Thoracic aorta (tissue), 2 donors: ENCODE measurements around the gene RALGAPA2. TPM values are rescaled to one million over a fixed set of nuclear protein-coding genes. Genes with fewer than 3 reads are reported as not detected.

Source experiments
- ATAC-seq: fragments of 150-250 bp; one replicate; pipeline ENCODE4 v1.8.0; 2017; ENCODE audit warnings: low read depth; ENCODE audit not compliant: insufficient number of reproducible peaks, low FRiP score
- DNase-seq: peaks from one replicate; pipeline ENCODE4 v3.0.0-alpha.2; 2020; ENCODE audit warnings: low spot score
- H3K27ac ChIP-seq, 2 donors: fragments of 200-600 bp; sonication (generic); 1 replicate in 1 of 2; 2 replicates in 1 of 2; pipeline ENCODE4 v1.5.1; 2016; ENCODE audit warnings: mild to moderate bottlenecking in 2 of 2, moderate library complexity in 2 of 2
- H3K27me3 ChIP-seq: fragments of 200-600 bp; sonication (generic); replicated peaks from 2 replicates; pipeline ENCODE4 v1.6.0; 2016; ENCODE audit warnings: mild to moderate bottlenecking; ENCODE audit not compliant: insufficient read depth
- H3K36me3 ChIP-seq: fragments of 200-600 bp; sonication (generic); one replicate; pipeline ENCODE4 v1.5.1; 2016
- H3K4me1 ChIP-seq, 2 donors: fragments of 200-600 bp; sonication (generic); 1 replicate in 1 of 2; 2 replicates in 1 of 2; pipeline versions ENCODE4 v1.5.1 to v1.6.0; 2016; ENCODE audit warnings: low read depth in 2 of 2, mild to moderate bottlenecking in 1 of 2; ENCODE audit not compliant: control insufficient read depth in 1 of 2
- H3K4me3 ChIP-seq: fragments of 200-600 bp; sonication (generic); 2 replicates; pipeline ENCODE4 v1.5.1; 2016; ENCODE audit warnings: mild to moderate bottlenecking
- H3K9me3 ChIP-seq: fragments of 200-600 bp; sonication (generic); 2 replicates; pipeline ENCODE4 v1.5.1; 2016
- CTCF ChIP-seq: fragments of 200-600 bp; sonication (generic); IDR thresholded peaks from one replicate; pipeline ENCODE4 v1.5.1; 2019; ENCODE audit warnings: antibody characterized with exemption
- total RNA-seq, 2 donors: library from RNA; depleted of rRNA; stranded (reverse); fragments of >200 nt; gene quantifications; one replicate each; pipeline versions ENCODE4 v1.1.0 to v1.2.3, GENCODE V29; 2016

RALGAPA2 gene
- total RNA-seq, 2 donors from 2014 or later, result 20.3 to 48.3 TPM

- no peak for DNase-seq
- Histone ChIP-seq H3K36me3 (peaks cover 9% of the 10 kb centered on the region), H3K27me3 (no peaks in the 10 kb centered on the region), H3K4me3 (no peak overlapping the region), H3K4me1 (no peaks in the 10 kb centered on the region), H3K9me3 (no peaks in the 10 kb centered on the region), H3K27ac (no peak overlapping the region)
- no peak for TF ChIP-seq CTCF
- ATAC-seq, result no peak
Measured at GRCh38 chr20:20395903-20396568, 316.4 kb downstream of the RALGAPA2 start.

GRCh38 chr20:20395087-20395486 lies 317.4 kb downstream of the RALGAPA2 start:
- H3K27ac ChIP-seq, result no peak overlapping the region
- H3K9me3 ChIP-seq, result no peaks in the 10 kb centered on the region
- no peak for DNase-seq
- peaks cover 9% of the 10 kb centered on the region for H3K36me3 ChIP-seq
- no peaks in the 10 kb centered on the region for H3K27me3 ChIP-seq
- H3K4me3 ChIP-seq, result no peak overlapping the region
- no peaks in the 10 kb centered on the region for H3K4me1 ChIP-seq
- TF ChIP-seq CTCF, result no peak
- ATAC-seq, result no peak

- H3K27ac ChIP-seq, result no peak overlapping the region
- peaks cover 9% of the 10 kb centered on the region for H3K36me3 ChIP-seq
- H3K27me3 ChIP-seq, result no peaks in the 10 kb centered on the region
- no peaks in the 10 kb centered on the region for H3K4me1 ChIP-seq
- ATAC-seq, result no peak
- no peaks in the 10 kb centered on the region for H3K9me3 ChIP-seq
- DNase-seq, result no peak
- H3K4me3 ChIP-seq, result no peak overlapping the region
- no peak for TF ChIP-seq CTCF
Measured at GRCh38 chr20:20393207-20394120, 319.0 kb downstream of the RALGAPA2 start.

GRCh38 chr20:20391766-20392165 lies 320.7 kb downstream of the RALGAPA2 start:
- H3K4me1 ChIP-seq, result no peaks in the 10 kb centered on the region
- peaks cover 9% of the 10 kb centered on the region for H3K36me3 ChIP-seq
- DNase-seq (no peak), ATAC-seq (no peak)
- H3K27ac ChIP-seq, result no peak overlapping the region
- no peaks in the 10 kb centered on the region for H3K27me3 ChIP-seq
- no peak overlapping the region for H3K4me3 ChIP-seq
- no peaks in the 10 kb centered on the region for H3K9me3 ChIP-seq
- TF ChIP-seq CTCF, result no peak

GRCh38 chr20:20391115-20391514 lies 321.3 kb downstream of the RALGAPA2 start:
- H3K27ac ChIP-seq, result no peak overlapping the region
- peaks cover 9% of the 10 kb centered on the region for H3K36me3 ChIP-seq
- H3K4me3 ChIP-seq, result no peak overlapping the region
- no peak for ATAC-seq
- DNase-seq, result no peak
- no peaks in the 10 kb centered on the region for H3K9me3 ChIP-seq
- H3K27me3 ChIP-seq, result no peaks in the 10 kb centered on the region
- H3K4me1 ChIP-seq, result no peaks in the 10 kb centered on the region
- no peak for TF ChIP-seq CTCF
